ENCODE measurements around the gene FSHB. TPM values are rescaled to one million over a fixed set of nuclear protein-coding genes. Genes with fewer than 3 reads are reported as not detected.

FSHB gene
- total RNA-seq (2014; rRNA removed) (not detected in 2 replicates), Bru-seq, nascent RNA (not detected), BruChase-seq, experiment 1, labeled RNA remaining after a 6-hour chase (not detected), BruChase-seq, experiment 2, labeled RNA remaining after a 2-hour chase (not detected)
- long read RNA-seq: 0 reads

DNA sequence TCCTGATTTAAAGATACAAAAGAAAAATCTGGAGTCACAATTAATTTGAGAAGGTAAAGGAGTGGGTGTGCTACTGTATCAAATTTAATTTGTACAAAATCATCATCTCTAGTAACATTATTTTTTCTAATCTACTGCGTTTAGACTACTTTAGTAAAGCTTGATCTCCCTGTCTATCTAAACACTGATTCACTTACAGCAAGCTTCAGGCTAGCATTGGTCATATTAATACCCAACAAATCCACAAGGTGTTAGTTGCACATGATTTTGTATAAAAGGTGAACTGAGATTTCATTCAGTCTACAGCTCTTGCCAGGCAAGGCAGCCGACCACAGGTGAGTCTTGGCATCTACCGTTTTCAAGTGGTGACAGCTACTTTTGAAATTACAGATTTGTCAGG is at the start of gene FSHB:
Gene FSHB (plus strand): TSS at position 301 of the 400 bp plus-strand sequence. CDS start 889 bp downstream, outside the sequence.
- Histone ChIP-seq H3K9me3 (ENCODE audit: low read length) (no peaks in the 10 kb centered on the region), H4K20me1 (ENCODE audit: low read length) (no peaks in the 10 kb centered on the region), H2AFZ (ENCODE audit: low read length) (no peak within 1 kb of the TSS), H3K4me2 (ENCODE audit: low read length) (no peak within 1 kb of the TSS), H3K36me3 (ENCODE audit: low read depth, low read length) (no peaks in the 10 kb centered on the region), H3K9ac (ENCODE audit: low read length) (no peak within 1 kb of the TSS), H3F3A (ENCODE audit: low read length, unreplicated experiment) (no peaks in the 10 kb centered on the region), H3K79me2 (ENCODE audit: low read length) (no peaks in the 10 kb centered on the region), H3K4me3 (ENCODE audit: low read length) (no peak within 1 kb of the TSS), H3K27me3 (ENCODE audit: low read length) (no peaks in the 10 kb centered on the region), H3K27ac (ENCODE audit: low read length) (no peak within 1 kb of the TSS), H3K4me1 (ENCODE audit: insufficient read depth, low read length) (no peaks in the 10 kb centered on the region), H3K9me2 (replicated peaks; ENCODE audit: low read length) (no peaks in the 10 kb centered on the region)
- ChIA-PET CTCF (no interaction called here), POLR2A (ENCODE audit: unreplicated experiment) (no interaction called here)
- BruUV-seq (replicated peaks): no TSS peak
- TF ChIP-seq, protein P1, sequence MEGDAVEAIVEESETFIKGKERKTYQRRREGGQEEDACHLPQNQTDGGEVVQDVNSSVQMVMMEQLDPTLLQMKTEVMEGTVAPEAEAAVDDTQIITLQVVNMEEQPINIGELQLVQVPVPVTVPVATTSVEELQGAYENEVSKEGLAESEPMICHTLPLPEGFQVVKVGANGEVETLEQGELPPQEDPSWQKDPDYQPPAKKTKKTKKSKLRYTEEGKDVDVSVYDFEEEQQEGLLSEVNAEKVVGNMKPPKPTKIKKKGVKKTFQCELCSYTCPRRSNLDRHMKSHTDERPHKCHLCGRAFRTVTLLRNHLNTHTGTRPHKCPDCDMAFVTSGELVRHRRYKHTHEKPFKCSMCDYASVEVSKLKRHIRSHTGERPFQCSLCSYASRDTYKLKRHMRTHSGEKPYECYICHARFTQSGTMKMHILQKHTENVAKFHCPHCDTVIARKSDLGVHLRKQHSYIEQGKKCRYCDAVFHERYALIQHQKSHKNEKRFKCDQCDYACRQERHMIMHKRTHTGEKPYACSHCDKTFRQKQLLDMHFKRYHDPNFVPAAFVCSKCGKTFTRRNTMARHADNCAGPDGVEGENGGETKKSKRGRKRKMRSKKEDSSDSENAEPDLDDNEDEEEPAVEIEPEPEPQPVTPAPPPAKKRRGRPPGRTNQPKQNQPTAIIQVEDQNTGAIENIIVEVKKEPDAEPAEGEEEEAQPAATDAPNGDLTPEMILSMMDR (conservative IDR thresholded peaks at IDR 0.05; ENCODE audit: low read depth, low read length): no peak
- no peak for TF ChIP-seq EZH2 (IDR thresholded peaks at IDR 0.05; ENCODE audit: low read length, unreplicated experiment)
- no peak for TF ChIP-seq EZH2phosphoT487 (IDR thresholded peaks at IDR 0.05; ENCODE audit: borderline replicate concordance, low read length)
- ATAC-seq (no peak), DNase-seq (no peak)
- intact Hi-C loops (cut with micrococcal nuclease): no loop called here

DNA sequence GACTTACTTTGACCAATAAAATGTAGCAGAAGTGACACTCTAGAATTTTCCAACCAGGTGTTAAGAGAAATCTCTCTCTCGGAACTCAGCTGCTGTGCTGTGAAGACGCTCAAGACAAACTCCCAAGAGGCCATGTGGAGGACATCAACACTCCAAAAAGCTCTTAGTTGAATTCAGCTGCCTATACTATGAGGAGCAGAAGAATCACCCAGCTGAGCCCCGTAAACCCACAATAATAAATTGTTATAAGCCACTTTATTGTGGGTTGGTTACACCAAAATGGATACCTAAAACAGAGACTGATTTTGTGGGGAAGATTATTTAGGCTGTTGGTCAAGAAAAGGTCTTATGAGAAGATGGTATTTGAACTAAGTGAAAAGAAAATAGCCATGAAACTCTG is 44.1 kb upstream of the FSHB start:
- Histone ChIP-seq H3K36me3 (ENCODE audit: low read depth, low read length) (no peaks in the 10 kb centered on the region), H2AFZ (ENCODE audit: low read length) (no peak overlapping the region), H3K4me1 (ENCODE audit: insufficient read depth, low read length) (no peaks in the 10 kb centered on the region), H3K27ac (ENCODE audit: low read length) (no peak overlapping the region), H4K20me1 (ENCODE audit: low read length) (no peaks in the 10 kb centered on the region), H3K4me3 (ENCODE audit: low read length) (no peak overlapping the region), H3K9me3 (ENCODE audit: low read length) (no peaks in the 10 kb centered on the region), H3K9ac (ENCODE audit: low read length) (no peak overlapping the region), H3K79me2 (ENCODE audit: low read length) (no peaks in the 10 kb centered on the region), H3K9me2 (replicated peaks; ENCODE audit: low read length) (no peaks in the 10 kb centered on the region), H3K4me2 (ENCODE audit: low read length) (no peak overlapping the region), H3K27me3 (ENCODE audit: low read length) (no peaks in the 10 kb centered on the region), H3F3A (ENCODE audit: low read length, unreplicated experiment) (no peaks in the 10 kb centered on the region)
- ChIA-PET POLR2A (ENCODE audit: unreplicated experiment) (no interaction called here), CTCF (no interaction called here)
- no peak for ATAC-seq
- TF ChIP-seq EZH2 (IDR thresholded peaks at IDR 0.05; ENCODE audit: low read length, unreplicated experiment) (no peak), EZH2phosphoT487 (IDR thresholded peaks at IDR 0.05; ENCODE audit: borderline replicate concordance, low read length) (no peak)
- TF ChIP-seq, protein P1 (conservative IDR thresholded peaks at IDR 0.05; ENCODE audit: low read depth, low read length): no peak
- no TSS peak for BruUV-seq (replicated peaks)
- DNase-seq: no peak
- intact Hi-C loops (cut with micrococcal nuclease): no loop called here

DNA sequence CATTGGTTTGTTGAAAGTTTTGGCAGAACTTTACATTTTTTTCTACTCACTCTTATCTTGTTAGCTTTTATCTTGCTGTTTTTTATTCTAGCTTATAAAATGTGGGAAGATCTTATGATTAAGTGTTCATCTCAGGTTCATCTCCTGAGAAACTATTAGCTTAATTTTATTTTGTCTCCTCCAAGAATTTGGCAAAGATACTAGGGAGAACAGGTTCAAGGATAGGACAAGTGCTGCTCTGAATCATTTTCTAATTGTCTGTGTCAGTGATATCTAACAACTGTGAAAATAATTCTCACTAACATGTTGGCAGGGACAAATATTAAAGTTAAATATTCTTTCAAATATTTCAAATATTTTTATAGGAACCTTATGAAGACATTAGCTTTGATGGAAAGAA is 38.2 kb upstream of the FSHB start:
- Histone ChIP-seq H3K4me2 (ENCODE audit: low read length) (no peak overlapping the region), H3K4me3 (ENCODE audit: low read length) (no peak overlapping the region), H3K4me1 (ENCODE audit: insufficient read depth, low read length) (no peaks in the 10 kb centered on the region), H3K9me2 (replicated peaks; ENCODE audit: low read length) (no peaks in the 10 kb centered on the region), H3K9ac (ENCODE audit: low read length) (no peak overlapping the region), H3K9me3 (ENCODE audit: low read length) (no peaks in the 10 kb centered on the region), H3K27me3 (ENCODE audit: low read length) (no peaks in the 10 kb centered on the region), H2AFZ (ENCODE audit: low read length) (no peak overlapping the region), H4K20me1 (ENCODE audit: low read length) (no peaks in the 10 kb centered on the region), H3F3A (ENCODE audit: low read length, unreplicated experiment) (no peaks in the 10 kb centered on the region), H3K79me2 (ENCODE audit: low read length) (no peaks in the 10 kb centered on the region), H3K36me3 (ENCODE audit: low read depth, low read length) (no peaks in the 10 kb centered on the region), H3K27ac (ENCODE audit: low read length) (no peak overlapping the region)
- DNase-seq (no peak), ATAC-seq (no peak)
- POLR2A ChIA-PET (ENCODE audit: unreplicated experiment): no interaction called here
- intact Hi-C loops (cut with micrococcal nuclease): no loop called here
- CTCF ChIA-PET: no interaction called here
- BruUV-seq (replicated peaks): no TSS peak
- TF ChIP-seq, protein P1 (conservative IDR thresholded peaks at IDR 0.05; ENCODE audit: low read depth, low read length): no peak
- TF ChIP-seq EZH2 (IDR thresholded peaks at IDR 0.05; ENCODE audit: low read length, unreplicated experiment) (no peak), EZH2phosphoT487 (IDR thresholded peaks at IDR 0.05; ENCODE audit: borderline replicate concordance, low read length) (no peak)
